Measurements from ENCODE around the gene LENEP.
A peak's percentile ranks its signal among the peaks of the same experiment; 100 is the strongest.

LENEP gene

DNA sequence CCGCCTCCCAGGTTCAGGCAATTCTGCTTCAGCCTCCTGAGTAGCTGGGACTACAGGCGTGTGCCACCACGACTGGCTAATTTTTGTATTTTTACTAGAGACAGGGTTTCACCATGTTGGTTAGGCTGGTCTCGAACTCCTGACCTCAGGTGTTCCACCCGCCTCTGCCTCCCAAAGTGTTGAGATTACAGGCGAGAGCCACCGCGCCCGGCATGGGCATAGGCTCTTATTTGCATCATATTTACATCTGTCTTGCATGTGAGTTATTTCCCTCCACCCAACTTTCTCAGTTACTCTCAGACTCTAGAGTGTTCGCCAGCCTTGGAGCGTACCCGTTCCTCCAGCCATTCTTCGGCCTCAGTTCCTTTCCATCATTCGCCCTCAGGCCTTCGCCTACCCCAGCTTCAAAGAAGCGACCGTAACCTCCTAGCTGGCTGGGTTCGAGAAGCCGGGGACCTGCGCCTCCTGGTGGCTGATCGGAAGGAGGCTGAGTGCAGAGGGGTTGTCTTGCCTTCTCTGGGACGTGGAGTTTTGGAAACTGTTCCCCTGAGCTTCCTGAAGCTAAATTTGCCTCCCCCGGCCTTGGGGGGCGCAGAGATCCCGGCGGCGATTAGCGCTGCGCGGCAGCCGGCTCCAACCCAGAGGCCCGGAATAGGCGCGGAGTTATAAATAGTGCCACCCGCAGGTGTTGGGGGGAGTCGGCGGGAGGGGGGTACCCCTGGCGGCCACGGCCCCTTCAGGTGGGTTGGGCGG is 5.6 kb downstream of the LENEP start:
- FAIRE-seq = no peak

DNA sequence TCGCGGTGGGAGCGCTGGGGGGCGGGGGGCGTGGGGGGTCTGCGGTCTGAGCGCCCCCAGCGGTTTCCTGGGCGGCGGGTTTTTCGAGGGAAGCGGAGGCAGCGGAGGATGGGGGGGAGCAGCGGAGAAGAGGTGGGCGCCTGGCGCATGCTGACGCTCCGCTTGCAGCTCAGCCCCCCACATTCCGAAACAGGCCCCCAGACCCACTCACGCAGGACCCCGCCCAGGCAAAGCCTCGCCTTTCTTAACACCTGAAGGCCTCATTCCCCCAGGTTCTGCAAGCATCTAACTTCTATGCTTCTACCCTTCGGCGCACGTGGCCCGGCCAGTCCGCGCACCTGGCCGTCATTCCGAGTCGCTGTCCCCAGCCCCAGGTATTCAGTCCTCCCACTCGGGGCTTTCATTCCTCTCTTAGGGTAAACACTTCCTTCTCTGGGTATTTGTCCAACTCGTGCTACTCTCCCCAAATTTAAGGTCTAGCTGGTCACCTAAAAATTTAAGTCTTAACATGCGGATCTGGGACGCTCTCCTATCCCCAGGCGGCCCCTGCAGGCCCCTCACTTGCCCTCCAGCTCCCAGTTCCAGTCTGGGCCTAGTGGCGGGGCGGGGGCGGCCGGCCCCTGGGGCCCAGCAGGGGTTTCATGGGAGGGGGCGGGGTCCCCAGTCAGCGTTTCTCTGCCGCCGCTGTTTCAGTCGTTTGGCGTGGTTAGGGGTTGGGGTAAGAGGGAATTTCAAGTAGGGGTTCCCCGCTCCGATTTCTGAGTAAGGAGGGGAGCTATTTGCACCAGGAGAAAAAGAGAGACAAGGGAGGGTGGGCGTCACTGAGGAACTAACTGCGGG is 6.4 kb downstream of the LENEP start:
- FAIRE-seq (no peak), DNase-seq (ENCODE audit: low spot score) (no peak)

More for the DNA sequence above, 5.6 kb downstream of the LENEP start:
- peak; percentile 67 for DNase-seq (ENCODE audit: low spot score)

DNA sequence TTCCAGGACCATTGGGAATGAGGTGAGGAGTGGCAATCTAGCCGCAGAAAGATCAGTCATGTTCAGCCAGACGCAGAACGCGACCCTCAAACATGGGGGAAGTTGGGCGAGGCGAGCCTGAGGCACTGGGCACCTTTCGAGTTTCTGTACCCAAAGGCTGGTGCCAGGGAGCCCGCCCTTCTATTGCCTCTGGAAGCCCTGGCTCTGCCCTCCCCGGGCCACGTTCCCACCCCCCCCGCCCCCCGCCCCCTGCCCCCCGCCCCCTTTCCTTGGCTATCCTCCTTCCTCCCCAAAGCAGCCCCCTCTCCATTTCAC is 7.0 kb downstream of the LENEP start:
- DNase-seq (ENCODE audit: low spot score) (peak; percentile 56), FAIRE-seq (no peak)

DNA sequence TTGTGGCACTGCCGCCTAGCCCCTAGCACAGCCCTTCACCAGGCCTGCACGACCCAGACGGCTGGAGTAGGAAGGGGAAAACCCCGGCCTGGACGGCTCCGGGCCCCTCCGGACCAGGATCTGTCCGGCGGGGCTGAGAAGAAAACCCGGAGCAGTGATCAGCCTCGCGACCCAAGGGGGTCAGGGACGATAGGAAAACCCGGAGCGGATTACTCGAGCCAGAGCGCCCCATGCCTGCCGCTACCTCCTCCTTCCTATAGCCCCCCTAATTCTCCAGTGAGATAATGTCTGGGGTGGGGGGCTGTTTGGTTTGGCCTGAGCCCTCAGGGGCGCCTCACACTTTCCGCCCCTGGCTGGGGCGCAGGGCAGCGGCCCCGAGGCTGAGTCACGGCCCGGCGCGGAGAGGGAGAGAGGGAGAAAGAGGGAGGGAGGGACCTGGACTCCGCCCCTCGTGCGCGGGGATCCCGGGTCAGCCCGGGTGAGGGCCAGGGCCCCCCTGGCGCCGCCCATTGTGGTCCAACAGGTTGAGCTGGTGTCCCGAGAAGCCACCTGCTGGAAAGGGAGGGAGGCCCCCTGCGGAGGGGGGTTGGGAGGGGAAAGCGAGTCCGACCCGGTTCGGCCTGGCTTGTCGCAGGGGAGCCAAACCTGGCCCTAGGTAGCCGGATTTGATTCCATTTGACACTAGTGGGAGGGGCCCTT is 7.5 kb downstream of the LENEP start:
- DNase-seq (ENCODE audit: low spot score) = peak; percentile 86
- FAIRE-seq = no peak

DNA sequence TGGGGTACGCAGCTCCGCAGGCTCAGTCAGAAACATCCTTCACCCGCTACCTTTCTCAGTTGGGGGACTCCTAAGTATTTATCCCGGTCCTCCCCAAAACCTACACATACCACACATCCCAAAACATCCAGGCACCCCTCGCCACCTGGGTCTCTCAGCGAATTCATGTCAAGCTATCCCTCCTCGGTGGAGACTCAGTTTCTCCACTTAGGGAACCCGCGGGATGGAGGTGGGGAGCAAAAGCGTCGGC is 8.0 kb downstream of the LENEP start:
- FAIRE-seq (no peak), DNase-seq (ENCODE audit: low spot score) (no peak)

DNA sequence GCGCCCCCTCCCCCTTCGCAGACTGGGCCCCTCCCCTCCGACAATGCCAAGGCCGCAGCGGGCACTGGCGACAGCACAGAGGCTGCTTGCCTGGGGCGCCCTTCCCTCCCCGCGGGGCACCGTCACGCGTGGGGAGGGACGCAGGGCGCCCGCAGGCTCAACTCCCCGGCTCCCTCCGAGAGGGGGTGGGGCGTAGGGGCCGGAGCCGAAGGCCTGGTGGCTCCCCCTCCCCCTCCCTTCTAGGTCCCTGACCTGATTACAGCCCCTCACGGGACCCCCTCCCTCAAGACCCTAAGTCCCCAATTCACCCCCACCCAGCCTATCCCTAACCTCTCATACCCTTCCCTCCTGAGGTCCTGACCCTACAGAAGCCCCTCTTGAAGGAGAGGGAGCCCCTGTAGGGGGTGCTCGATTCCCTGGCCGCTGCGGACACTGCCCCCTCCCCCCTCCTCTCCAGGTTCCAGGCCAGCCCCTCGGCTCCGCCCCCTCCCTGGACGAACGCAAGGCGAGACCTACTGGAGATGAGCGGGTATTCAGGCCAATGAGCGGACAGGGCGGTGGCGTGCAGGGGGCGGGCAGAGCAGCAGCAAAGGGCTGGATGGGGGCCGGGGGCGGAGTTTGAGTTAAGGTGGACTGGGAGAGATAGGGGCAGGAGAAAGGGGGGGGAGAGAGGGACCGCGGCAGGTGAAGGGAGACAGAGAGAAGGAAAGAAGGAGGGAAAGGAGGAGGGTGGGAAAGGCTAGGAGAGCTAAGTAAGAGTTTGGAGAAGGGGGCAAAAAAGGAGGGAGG is 8.5 kb downstream of the LENEP start:
- DNase-seq (ENCODE audit: low spot score) (peak; percentile 99), FAIRE-seq (peak; percentile 86)

DNA sequence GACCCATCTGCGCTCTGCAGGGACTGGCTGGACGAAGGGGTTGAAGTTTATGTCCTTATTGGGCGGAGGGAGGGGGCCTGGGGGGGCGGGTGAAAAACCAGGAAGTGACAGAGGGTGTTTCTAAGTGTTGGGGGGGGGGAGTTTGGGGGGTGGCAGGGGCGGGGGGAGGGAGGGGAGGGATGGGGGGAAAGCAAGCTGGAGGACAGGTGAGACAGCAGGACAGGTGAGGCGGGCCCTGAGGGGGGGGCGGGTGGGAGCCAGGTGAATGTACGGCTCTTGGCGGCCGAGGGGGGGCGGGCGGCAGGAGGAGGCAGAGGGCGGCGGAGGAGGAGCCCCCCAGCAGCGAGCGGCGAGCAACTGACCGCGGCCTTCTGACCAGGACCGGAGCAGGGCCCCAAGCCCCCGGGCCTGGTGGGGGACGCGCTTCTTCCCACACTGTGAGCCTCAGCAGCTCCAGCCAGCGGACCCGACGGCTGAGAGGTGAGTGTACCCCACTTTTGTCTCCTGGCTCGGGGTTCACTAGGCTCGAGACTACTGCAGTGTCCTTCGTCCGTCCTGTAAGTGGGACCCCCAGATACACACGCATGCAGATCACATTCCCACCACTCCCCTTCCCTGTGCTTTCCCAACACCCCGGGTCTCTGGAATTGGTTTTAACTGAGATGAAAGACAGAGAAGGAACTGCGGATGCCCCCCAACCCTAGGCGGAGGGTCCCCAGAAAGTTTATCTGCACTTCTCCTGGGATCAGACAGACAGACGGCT is 9.3 kb downstream of the LENEP start, which contains the start of gene ZBTB7B:
TSS of gene ZBTB7B (plus strand) at position 339 of the 763 bp plus-strand sequence. CDS start 11,859 bp downstream, outside the sequence.
- DNase-seq (ENCODE audit: low spot score) (peak; percentile 67), FAIRE-seq (no peak)

DNA sequence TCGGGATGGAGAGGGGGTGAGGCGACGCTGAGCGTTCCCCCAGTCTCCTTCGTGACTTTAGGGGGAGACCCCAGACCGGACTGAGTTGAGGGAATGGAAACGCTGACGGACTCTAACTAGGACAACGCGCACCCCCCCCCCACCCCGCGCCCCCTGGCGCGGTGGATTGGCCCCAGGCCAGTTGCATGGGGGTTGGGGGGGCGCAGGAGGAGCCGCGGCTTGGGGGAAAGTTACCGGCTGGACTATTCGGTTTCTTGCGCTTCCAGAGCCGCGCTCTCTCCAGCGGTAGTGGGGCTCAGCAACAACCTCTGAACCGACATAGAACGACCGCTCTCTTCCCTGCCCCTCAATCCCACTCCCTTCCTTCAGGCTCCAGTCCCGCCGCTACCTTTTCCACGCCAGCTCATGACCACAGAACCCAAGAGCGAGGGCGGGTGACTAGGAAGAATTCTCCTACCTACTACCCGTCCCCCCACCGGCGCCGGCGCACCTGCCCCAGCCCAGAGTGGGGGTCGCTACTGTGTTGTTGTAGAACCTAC is 9.9 kb downstream of the LENEP start:
- DNase-seq (ENCODE audit: low spot score) (no peak), FAIRE-seq (no peak)

DNA sequence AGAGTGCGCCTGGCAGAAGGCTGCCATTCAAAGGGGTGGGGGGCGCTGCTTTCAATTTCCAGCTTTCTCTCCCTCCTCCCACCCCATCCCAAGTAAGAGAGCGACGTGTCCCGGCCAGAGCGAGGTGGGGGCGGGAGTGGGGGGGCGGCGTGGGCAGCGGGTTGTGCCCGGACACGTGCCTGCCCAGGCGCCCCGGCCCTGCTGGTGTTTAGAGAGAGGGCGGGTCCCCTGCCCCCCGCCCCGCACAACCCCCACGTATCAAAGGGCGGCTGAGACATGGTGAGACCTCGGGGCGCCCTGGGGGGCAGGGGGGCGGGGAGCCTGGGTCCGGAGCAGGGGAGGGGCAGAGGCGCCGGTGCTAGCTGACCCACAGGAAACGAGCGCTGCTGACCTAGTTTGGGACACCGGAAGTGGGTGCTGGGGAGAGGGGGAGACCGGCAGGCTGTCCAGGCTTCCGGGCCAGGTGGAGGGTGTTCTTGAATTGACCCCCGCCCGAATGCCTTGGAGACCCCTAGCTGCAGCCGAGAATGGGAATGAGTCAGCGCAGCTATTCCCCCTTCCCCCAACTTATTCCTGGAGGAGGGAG is 10.5 kb downstream of the LENEP start:
- peak; percentile 58 for DNase-seq (ENCODE audit: low spot score)

DNA sequence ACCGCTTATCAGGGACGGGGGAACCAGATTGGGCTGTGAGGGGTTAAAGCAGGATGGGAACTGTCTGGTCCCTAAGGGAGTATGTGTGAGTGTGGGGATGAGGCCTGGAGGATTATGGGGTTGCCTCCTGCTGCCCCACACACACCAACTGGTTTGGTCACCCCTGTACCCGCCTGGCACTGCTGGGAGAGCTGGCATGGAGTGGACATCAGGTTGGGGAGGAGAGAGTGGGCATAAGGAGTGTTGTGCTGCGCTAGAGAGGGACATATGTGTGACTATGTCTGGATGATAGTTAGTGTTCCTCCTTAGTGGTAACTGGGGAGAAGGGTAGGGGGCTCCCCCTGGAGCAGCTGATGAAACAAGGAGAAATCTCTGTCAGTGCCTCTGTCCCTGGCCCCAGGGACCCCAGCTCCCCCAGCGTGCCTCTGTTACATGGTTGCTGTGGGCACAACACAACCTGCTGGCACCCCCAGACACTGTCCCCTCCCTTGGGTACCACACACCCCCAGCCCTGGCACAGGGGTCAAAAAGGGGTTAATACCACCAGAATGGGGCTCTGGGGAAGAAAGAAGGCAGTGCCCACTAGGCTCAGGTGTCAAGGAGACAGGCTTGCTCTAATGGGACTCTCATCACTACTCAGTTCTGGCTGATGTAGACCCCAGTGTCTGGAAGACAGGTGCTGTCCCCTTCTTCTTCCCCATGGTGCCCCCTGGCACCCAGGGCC is 11.1 kb downstream of the LENEP start:
- DNase-seq (ENCODE audit: low spot score) (no peak), FAIRE-seq (no peak)

More for the DNA sequence above, 10.5 kb downstream of the LENEP start:
- FAIRE-seq = no peak

DNA sequence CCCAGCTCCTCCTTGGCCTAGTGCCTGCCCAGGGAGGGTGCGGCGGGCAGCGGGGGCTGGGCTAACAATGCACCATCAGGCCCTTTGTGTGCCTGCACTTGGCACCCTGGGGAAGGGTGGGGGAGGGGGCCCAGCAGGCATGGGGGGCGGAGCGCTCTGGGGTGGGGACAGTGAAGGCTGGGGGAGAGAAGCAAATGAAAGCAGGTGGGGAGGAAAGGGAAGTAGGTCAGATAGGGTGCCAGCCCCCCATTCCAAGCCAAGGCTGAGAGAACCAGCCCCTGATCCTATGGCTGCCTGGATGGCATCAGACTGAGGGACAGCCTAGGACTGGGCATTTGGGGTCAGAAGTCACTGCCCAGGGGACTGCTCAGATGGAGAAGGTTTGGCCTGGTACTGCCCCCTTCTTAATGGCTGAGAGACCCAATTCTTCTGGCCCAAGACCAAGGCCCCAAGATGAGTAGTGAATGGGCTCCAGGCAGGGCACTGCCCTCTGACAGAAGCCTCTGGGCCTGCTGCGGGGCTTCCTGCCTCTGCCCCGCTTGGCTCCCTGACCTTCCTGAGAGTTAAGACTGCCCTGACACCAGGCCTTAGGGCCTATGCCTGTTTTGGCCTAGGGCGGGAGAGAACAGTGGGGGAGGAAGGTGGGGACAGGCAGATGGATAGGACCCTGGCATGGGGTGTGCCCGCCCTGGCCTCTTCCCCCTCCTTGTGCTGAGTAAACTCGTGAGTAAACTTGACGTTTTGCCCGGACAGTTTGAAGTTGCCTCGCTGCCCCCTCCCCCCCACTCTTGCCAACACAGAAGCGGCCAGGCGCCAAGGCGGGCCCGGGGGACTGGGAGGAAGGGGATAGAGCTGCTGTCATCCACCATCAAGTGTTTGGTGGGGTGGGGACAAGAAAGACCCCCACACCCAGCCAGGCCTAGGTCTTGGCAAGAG is 12.0 kb downstream of the LENEP start:
- FAIRE-seq (no peak), DNase-seq (ENCODE audit: low spot score) (no peak)

DNA sequence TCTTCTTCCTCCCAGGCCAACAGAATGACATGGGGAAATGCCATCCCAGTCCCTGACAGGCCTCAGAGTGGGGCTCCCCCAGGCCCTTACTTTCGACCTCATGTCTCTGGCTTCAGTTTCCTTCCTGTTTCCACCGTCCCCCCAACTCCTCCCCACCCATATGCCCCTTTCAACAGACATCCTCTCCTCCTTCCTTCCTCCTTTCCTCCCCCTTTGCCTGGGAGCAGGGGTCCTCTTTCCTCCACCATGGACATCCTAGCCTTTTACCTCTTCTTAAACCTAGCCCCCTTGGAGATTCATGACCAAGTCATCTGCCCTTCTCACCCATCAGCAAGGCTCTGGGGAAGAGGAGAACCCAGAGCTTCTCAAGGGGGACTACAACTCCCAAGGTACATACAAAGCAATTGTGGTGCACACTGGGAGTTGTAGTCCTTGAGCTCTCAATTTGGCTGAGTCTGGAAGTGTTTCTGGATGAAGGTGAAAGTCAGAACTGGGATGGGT is 13.3 kb downstream of the LENEP start:
- FAIRE-seq = no peak

DNA sequence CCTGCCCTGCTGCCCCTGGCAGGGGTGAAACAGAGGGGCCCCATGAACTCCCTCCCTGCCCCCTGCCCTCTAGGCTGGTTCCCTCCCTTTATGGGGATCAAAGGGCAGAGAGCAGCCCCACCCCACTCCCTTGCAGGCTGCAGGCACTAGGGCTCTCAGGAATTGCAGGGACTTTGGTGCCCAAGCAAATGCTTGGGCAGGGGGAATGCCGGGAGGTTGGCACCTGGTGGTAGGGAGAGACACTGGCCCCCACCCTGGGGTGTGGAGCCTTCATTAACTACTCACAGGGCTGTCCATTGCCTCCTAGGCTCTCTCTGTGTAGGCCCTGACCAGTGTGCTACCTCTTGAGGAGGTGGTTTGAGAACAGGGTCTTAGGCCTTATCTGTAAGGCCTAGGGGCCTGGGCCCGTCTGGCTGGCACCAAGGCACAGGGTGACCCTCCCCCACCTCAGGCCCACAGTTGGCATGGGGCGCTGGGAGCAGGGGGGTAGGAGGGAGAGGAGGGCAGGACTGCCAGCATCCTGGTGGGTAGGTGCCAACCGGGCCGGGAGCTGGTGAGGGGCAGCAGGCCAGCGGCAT is 14.0 kb downstream of the LENEP start:
- FAIRE-seq = no peak
- no peak for DNase-seq (ENCODE audit: low spot score)

More for the DNA sequence above, 13.3 kb downstream of the LENEP start:
- DNase-seq (ENCODE audit: low spot score) = no peak

DNA sequence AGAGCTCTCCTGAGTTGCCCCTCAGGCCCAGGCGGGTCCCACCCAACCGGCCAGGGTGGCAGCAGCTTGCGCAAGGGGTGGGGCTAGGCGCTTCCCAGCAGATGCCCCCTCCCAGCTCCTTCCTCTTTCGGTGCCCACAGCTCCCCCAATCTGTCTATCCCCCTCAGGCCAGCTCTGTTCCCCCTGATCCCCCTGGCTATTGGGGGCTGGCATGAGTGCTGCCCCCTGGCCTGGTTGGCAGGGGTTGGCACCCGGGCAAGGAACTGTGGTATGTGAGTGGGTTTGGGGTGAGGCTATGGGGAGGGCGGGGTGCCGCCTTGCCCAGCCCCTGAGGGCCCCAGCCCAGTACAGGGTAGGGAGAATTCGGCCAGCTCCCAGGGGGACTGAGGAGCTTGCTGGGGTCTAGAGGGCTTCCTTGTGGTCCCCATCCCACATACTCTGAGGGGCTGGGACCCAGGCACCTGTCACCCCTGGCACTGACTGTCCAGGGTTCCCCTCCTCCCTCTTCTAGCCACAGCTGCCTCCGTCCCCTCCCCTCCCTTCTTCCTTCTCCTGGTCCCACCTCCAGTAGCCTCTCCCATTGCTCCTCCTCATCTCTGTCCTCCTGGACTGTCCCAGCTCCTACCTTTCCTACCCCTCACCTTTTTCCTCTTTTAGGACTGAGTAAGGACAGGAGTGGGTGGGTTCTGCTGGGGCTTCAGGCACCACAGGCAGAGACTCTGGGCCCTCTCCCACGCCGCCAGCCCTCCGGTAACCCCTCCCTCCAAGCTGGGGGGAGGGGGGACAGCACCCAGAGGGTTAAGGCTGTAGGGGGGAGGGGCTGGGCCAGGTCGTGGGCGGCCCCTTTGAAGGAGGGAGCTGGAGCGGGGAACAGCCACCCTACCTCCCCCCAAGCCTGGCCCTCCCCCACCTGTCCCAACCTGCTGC is 14.9 kb downstream of the LENEP start:
- FAIRE-seq (no peak), DNase-seq (ENCODE audit: low spot score) (no peak)

DNA sequence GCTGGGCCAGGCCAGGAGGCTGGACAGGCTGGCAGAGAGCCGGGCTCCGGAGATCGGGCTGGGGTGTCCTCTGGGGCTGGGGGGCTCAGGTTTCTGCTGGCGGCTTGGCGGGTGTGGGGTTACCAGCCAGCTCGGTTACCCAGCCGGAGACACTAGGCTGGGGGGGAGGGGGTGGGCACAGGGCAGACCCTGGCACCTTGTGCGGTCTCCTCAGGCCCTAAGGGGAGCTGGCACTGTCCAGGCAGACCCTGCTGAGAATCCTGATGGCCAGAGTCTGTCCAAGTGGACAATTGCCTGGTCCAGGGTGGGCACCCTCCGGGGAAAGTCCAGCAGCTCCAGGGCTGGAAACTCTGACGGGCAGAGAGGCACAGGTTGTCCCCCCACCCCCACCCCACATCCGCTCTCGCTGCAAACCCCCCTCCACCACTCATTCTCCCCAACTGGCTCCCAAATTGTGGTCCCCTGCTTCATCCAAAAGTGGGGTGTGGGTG is 15.9 kb downstream of the LENEP start:
- FAIRE-seq (no peak), DNase-seq (ENCODE audit: low spot score) (no peak)

DNA sequence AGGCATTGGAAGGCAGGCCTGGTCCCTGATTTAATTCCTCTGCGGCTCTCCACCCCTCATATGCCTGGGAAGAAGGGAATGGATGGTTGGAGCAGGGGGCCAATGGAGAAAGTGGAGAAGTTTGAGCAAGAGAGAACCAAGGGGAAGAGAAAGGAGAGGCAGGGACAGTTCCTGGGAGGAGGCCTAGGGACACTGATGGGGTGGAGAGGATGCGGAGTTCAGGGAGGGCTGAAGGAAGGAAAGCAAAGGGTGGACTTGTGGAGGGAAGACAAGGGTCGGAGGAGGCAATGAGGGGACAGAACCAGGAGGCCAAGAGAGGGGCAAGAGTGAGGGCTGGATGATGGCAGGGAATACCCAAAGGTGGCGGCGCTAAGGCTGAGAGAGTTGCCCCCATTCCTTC is 16.4 kb downstream of the LENEP start:
- no peak for FAIRE-seq
- DNase-seq (ENCODE audit: low spot score) = no peak

All from urothelium cell line (cell line).